HepG2 (cell line): ENCODE results near the gene BCLAF1. TPM values are rescaled to one million over a fixed set of nuclear protein-coding genes. Genes with fewer than 3 reads are reported as not detected.

Experiments used
- ATAC-seq: fragments of 200-7000 bp; cut with Tn5 transposase; 3 replicates; pipeline ENCODE4 v1.9.1; 2020; ENCODE audit warnings: mild to moderate bottlenecking, moderate library complexity
- BruUV-seq: library from RNA; stranded (reverse); fragments of 400-500 nt; replicated peaks from 2 replicates; lab custom pipeline; 2021; lab: Mats Ljungman, UMichigan
- CTCF ChIA-PET: fragments of 300-600 bp; formaldehyde crosslinking; extraction: SDS; loops from one replicate; lab custom pipeline; 2021; ENCODE audit warnings: low total read pairs, inconsistent platforms, low intra/inter-chr PET ratio; lab: Yijun Ruan, JAX
- POLR2A ChIA-PET: fragments of 350-600 bp; sonication (Branson Sonifier 250); formaldehyde crosslinking; loops from one replicate; lab custom pipeline; 2020; ENCODE audit warnings: antibody characterized with exemption, inconsistent platforms; lab: Yijun Ruan, JAX
- DNase-seq: peaks from one replicate; pipeline ENCODE4 v3.0.0-alpha.2; 2015; ENCODE audit warnings: low spot score
- FAIRE-seq: peaks from 3 replicates; lab custom pipeline; 2011; peaks lifted over from hg19 to GRCh38; lab: Jason Lieb, UNC
- H2AFZ ChIP-seq: one replicate; pipeline ENCODE4 v1.6.1; 2011; ENCODE audit warnings: low read length, inconsistent platforms
- H3K27ac ChIP-seq: fragments of 300-600 bp; 3 replicates; pipeline ENCODE4 v1.8.0; 2011; ENCODE audit warnings: mixed run types, mild to moderate bottlenecking, mixed read lengths, low read length, inconsistent platforms; ENCODE audit not compliant: insufficient read depth; ENCODE audit errors: extremely low read length
- H3K27me3 ChIP-seq, 2 experiments: fragments of 200-600 bp in 1 of 2; 2 replicates in 1 of 2; 3 replicates in 1 of 2; pipeline versions ENCODE4 v1.6.0 to v1.8.0; 2011; ENCODE audit warnings: low read length in 2 of 2, mild to moderate bottlenecking in 2 of 2, moderate library complexity in 2 of 2, inconsistent platforms in 1 of 2; ENCODE audit not compliant: insufficient read depth in 2 of 2, control insufficient read depth in 1 of 2
- H3K36me3 ChIP-seq, 2 experiments: fragments of 200-600 bp in 1 of 2; replicated peaks in 1 of 2; 2 replicates in 1 of 2; 3 replicates in 1 of 2; pipeline versions ENCODE4 v1.5.1 to v1.8.0; 2011; ENCODE audit warnings: low read length in 2 of 2, inconsistent platforms in 1 of 2; ENCODE audit not compliant: insufficient read depth in 2 of 2, control insufficient read depth in 1 of 2
- H3K4me1 ChIP-seq: 2 replicates; pipeline ENCODE4 v1.5.1; 2012; ENCODE audit warnings: low read length, inconsistent platforms; ENCODE audit not compliant: insufficient read depth
- H3K4me2 ChIP-seq: 2 replicates; pipeline ENCODE4 v1.6.0; 2011; ENCODE audit warnings: low read depth, low read length, inconsistent platforms
- H3K4me3 ChIP-seq, 3 experiments: fragments of 200-600 bp in 1 of 3; sonication (generic), shearing (Covaris generic) in 1 of 3; replicated peaks in 1 of 3; 2 replicates each; pipeline ENCODE4 v1.5.1; 2011 to 2016; ENCODE audit warnings: low read length in 3 of 3, inconsistent platforms in 2 of 3, low read depth in 2 of 3, mild to moderate bottlenecking in 2 of 3, control low read depth in 1 of 3, mixed read lengths in 1 of 3; ENCODE audit not compliant: insufficient read depth in 1 of 3
- H3K79me2 ChIP-seq: one replicate; pipeline ENCODE4 v1.6.1; 2011; ENCODE audit warnings: low read length, inconsistent platforms; ENCODE audit not compliant: insufficient read depth
- H3K9ac ChIP-seq: 2 replicates; pipeline ENCODE4 v1.6.0; 2011; ENCODE audit warnings: mild to moderate bottlenecking, low read depth, low read length, inconsistent platforms; ENCODE audit not compliant: insufficient read depth
- H3K9me3 ChIP-seq: 2 replicates; pipeline ENCODE4 v1.5.1; 2012; ENCODE audit warnings: mild to moderate bottlenecking, low read length
- H4K20me1 ChIP-seq: 2 replicates; pipeline ENCODE4 v1.6.0; 2011; ENCODE audit warnings: inconsistent platforms, mild to moderate bottlenecking, low read length, moderate library complexity; ENCODE audit not compliant: insufficient read depth
- CENPX ChIP-seq: sonication (generic); formaldehyde crosslinking; IDR thresholded peaks from 2 replicates; pipeline ENCODE4 v1.9.0; 2021; ENCODE audit warnings: mild to moderate bottlenecking, missing genetic modification reagents, moderate library complexity
- FOSL2 ChIP-seq: sonication (generic); formaldehyde crosslinking; IDR thresholded peaks from 2 replicates; pipeline ENCODE4 v1.4.0; 2020; ENCODE audit warnings: missing genetic modification reagents
- KLF11 ChIP-seq: IDR thresholded peaks from 2 replicates; pipeline ENCODE4 v1.6.1; 2016; ENCODE audit warnings: missing compliant biosample characterization
- MAFK ChIP-seq, 2 experiments: IDR thresholded peaks in 1 of 2; conservative IDR thresholded peaks in 1 of 2; 2 replicates each; pipeline ENCODE4 v1.6.1; 2011; ENCODE audit warnings: improper control_type of control experiment in 2 of 2, low read length in 2 of 2
- MTF1 ChIP-seq: sonication (generic); formaldehyde crosslinking; IDR thresholded peaks from 2 replicates; pipeline ENCODE4 v1.5.0; 2020; ENCODE audit warnings: missing genetic modification reagents
- REST ChIP-seq, 2 experiments: IDR thresholded peaks; 2 replicates each; pipeline ENCODE4 v1.6.1; 2011 to 2012; ENCODE audit warnings: low read length in 2 of 2, borderline replicate concordance in 1 of 2, low read depth in 1 of 2, mild to moderate bottlenecking in 1 of 2, moderate library complexity in 1 of 2
- TFDP1 ChIP-seq: IDR thresholded peaks from 2 replicates; pipeline ENCODE4 v1.6.1; 2016; ENCODE audit warnings: missing compliant biosample characterization, missing genetic modification reagents, borderline replicate concordance
- TFE3 ChIP-seq: IDR thresholded peaks from 2 replicates; pipeline ENCODE4 v1.6.1; 2016
- ZBTB3 ChIP-seq: sonication (generic); formaldehyde crosslinking; IDR thresholded peaks from 2 replicates; pipeline ENCODE4 v1.4.0; 2020; ENCODE audit warnings: low read depth, mild to moderate bottlenecking, moderate library complexity, missing genetic modification reagents, borderline replicate concordance
- ZNF30 ChIP-seq: sonication (generic); formaldehyde crosslinking; IDR thresholded peaks from 2 replicates; pipeline ENCODE4 v1.5.0; 2020; ENCODE audit warnings: mild to moderate bottlenecking, missing genetic modification reagents
- WGBS: methylation state at CpG from one replicate; pipeline ENCODE4 v1.1.6; 2017; ENCODE audit warnings: low lambda C conversion rate; 5-methylcytosine and 5-hydroxymethylcytosine counted together
- in situ Hi-C: cut with HindIII; loops from 2 replicates; pipeline ENCODE4 v1.10.0; 2017; ENCODE audit warnings: low pct_unique_long_range_greater_than_20kb; ENCODE audit not compliant: extremely low pct_ligation_motif_present
- intact Hi-C: fragments of 100-400 bp; cut with micrococcal nuclease; formaldehyde crosslinking; loops from one replicate; pipeline ENCODE4 v1.10.0; 2022; ENCODE audit not compliant: unreplicated experiment
- polyA plus RNA-seq, 8 experiments: library from polyadenylated mRNA; depleted of rRNA in 3 of 8; stranded (reverse) in 7 of 8; unstranded in 1 of 8; fragments of >200 nt; fragmentation: Illumina TruSeq in 4 of 8; extraction: Trizol in 4 of 8; gene quantifications; 2 replicates each; pipeline versions ENCODE4 v1.2.1 to v1.2.3, GENCODE V29; 2011 to 2016; ENCODE audit warnings: low read depth in 4 of 8, missing spikeins in 1 of 8, mixed read lengths in 1 of 8; ENCODE audit not compliant: insufficient read depth in 1 of 8
- total RNA-seq, 5 experiments: library from RNA; depleted of rRNA; stranded (reverse); fragments of >200 nt; fragmentation: Illumina TruSeq; extraction: Trizol; gene quantifications; 2 replicates each; pipeline ENCODE4 v1.2.3, GENCODE V29; 2016; ENCODE audit warnings: low read depth in 1 of 5

The BCLAF1 gene
- total and polyA plus RNA-seq, 2 of the 13 experiments (the other 11 are each of a cell fraction or from before 2014, with no cell fraction given) = 55.3 to 292 TPM

GRCh38 chr6:136235233-136235564 is 54.4 kb downstream of the BCLAF1 start:
- no peak for FAIRE-seq
- no peak overlapping the region for H3K4me2 ChIP-seq
- no peak overlapping the region for H3K9ac ChIP-seq
- no peaks in the 10 kb centered on the region for H4K20me1 ChIP-seq
- no peak overlapping the region for H3K27ac ChIP-seq
- 74% methylated on average over 4 of the region's 4 CpGs for WGBS
- no peaks in the 10 kb centered on the region for H3K79me2 ChIP-seq
- peak; percentile 23 for DNase-seq
- H3K27me3 ChIP-seq = no peaks in the 10 kb centered on the region
- BruUV-seq = no TSS peak
- peaks cover 10% of the 10 kb centered on the region for H3K4me1 ChIP-seq
- no peak overlapping the region for H2AFZ ChIP-seq
- TF ChIP-seq MTF1 (CRISPR knock-in tag) = no peak
- peak; percentile 16; the same call in 1 of the 2 replicates for TF ChIP-seq TFE3 (CRISPR knock-in tag)
- TF ChIP-seq FOSL2 (CRISPR knock-in tag) = peak; percentile 30; the same call in 1 of the 2 replicates
- TF ChIP-seq ZBTB3 (CRISPR knock-in tag) = no peak
- 0 out of 4 replicates have a peak, but pooled peaks have one; percentile 3 to 13 for TF ChIP-seq MAFK (conservative IDR thresholded peaks at IDR 0.05 in 1 of 2, IDR thresholded peaks at IDR 0.05 in 1 of 2; ENCODE audit: low read length in 2 of 2)
- TF ChIP-seq, all 625 proteins: peak for 3
- intact Hi-C loops = no loop called here
- in situ Hi-C loops = no loop called here
- ChIA-PET POLR2A (interaction anchor here (2.9 to 3.5 kb wide), 2 partner anchors 8 to 55 kb away, joined by 10 to 11 read pairs; partner anchors contain the start of gene BCLAF1), CTCF (no interaction called here)
- peak; percentile 33; the same call in 2 of the 3 replicates for ATAC-seq
- H3K36me3 ChIP-seq = peaks cover 2 to 12% of the 10 kb centered on the region in 2 experiments; a peak in 3 of 5 replicates
- H3K4me3 ChIP-seq = no peak overlapping the region
- no peaks in the 10 kb centered on the region for H3K9me3 ChIP-seq

- in situ Hi-C loops = no loop called here
- peaks cover 11% of the 10 kb centered on the region for H3K4me1 ChIP-seq
- H3K4me2 ChIP-seq = no peak overlapping the region
- intact Hi-C loops = no loop called here
- ChIA-PET POLR2A (interaction anchor here (0.9 kb wide), 1 partner anchor 8 kb away, joined by 3 read pairs; no protein-coding TSS in a partner anchor), CTCF (no interaction called here)
- ATAC-seq (no peak), DNase-seq (no peak), FAIRE-seq (no peak)
- BruUV-seq = no TSS peak
- H2AFZ ChIP-seq = no peak overlapping the region
- no peaks in the 10 kb centered on the region for H3K9me3 ChIP-seq
- no peak overlapping the region for H3K27ac ChIP-seq
- no peaks in the 10 kb centered on the region for H3K79me2 ChIP-seq
- no peaks in the 10 kb centered on the region for H3K27me3 ChIP-seq
- H3K9ac ChIP-seq = no peak overlapping the region
- no peaks in the 10 kb centered on the region for H4K20me1 ChIP-seq
- WGBS = 91% methylated on average over 1 of the region's 1 CpG
- H3K36me3 ChIP-seq = no peaks in the 10 kb centered on the region
- no peak overlapping the region for H3K4me3 ChIP-seq
- TF ChIP-seq KLF11 (CRISPR knock-in tag) (no peak), ZNF30 (CRISPR knock-in tag) (no peak), TFDP1 (CRISPR knock-in tag) (no peak), CENPX (no peak), REST (IDR thresholded peaks at IDR 0.05; ENCODE audit: borderline replicate concordance in 1 of 2, low read depth in 1 of 2, low read length in 2 of 2) (no peak)
Observed at GRCh38 chr6:136232701-136233100, 56.9 kb downstream of the BCLAF1 start.
